Measurements from ENCODE around the gene UBQLN1.

- TF ChIP-seq CTCF (IDR thresholded peaks at IDR 0.05) (no peak), POLR2A (IDR thresholded peaks at IDR 0.05) (no peak)
Measured at GRCh38 chr9:83655433-83655832, 52.3 kb downstream of the UBQLN1 start.
